AG04450 (cell line): ENCODE measurements around the gene CDH22. TPM values are rescaled to one million over a fixed set of nuclear protein-coding genes. Genes with fewer than 3 reads are reported as not detected.

Experiments used
- CTCF ChIA-PET: fragments of 300-600, 350-600 bp; formaldehyde crosslinking; extraction: SDS; loops from one replicate; lab custom pipeline; 2022; ENCODE audit warnings: antibody characterized with exemption, inconsistent platforms; lab: Charles Lee
- POLR2A ChIA-PET: fragments of 350-600 bp; formaldehyde crosslinking; extraction: SDS; loops from one replicate; lab custom pipeline; 2021; ENCODE audit warnings: antibody characterized with exemption, inconsistent platforms; lab: Yijun Ruan, JAX
- DNase-seq: peaks from one replicate; pipeline ENCODE4 v3.0.0-alpha.2; 2011; ENCODE audit warnings: low read depth, low spot score
- H3K27ac ChIP-seq: one replicate; pipeline ENCODE4 v1.5.1; 2012; ENCODE audit warnings: low read depth, low read length, control low read depth
- H3K27me3 ChIP-seq: one replicate; pipeline ENCODE4 v1.6.0; 2012; ENCODE audit warnings: low read length; ENCODE audit not compliant: control insufficient read depth, insufficient read depth
- H3K4me3 ChIP-seq: 2 replicates; pipeline ENCODE4 v1.5.1; 2011; ENCODE audit warnings: mild to moderate bottlenecking, low read depth, low read length, control low read depth
- H3K9me3 ChIP-seq: 2 replicates; pipeline ENCODE4 v1.5.1; 2012; ENCODE audit warnings: low read length; ENCODE audit not compliant: control insufficient read depth, insufficient read depth
- CTCF ChIP-seq: IDR thresholded peaks from 2 replicates; pipeline ENCODE4 v1.5.1; 2011; ENCODE audit warnings: low read depth, low read length, control low read depth, inconsistent platforms
- polyA plus RNA-seq: library from polyadenylated mRNA; depleted of rRNA; stranded (reverse); fragments of >200 nt; gene quantifications from 2 replicates; pipeline ENCODE4 v1.2.3, GENCODE V29; 2011

The CDH22 gene
- polyA plus RNA-seq, 1 experiment, result not detected

GRCh38 chr20:46252352-46253091, 55.8 kb downstream of the CDH22 start:
- TF ChIP-seq CTCF, result no peak
- no peak for DNase-seq
- Histone ChIP-seq H3K27me3 (peaks cover 31% of the 10 kb centered on the region), H3K27ac (no peak overlapping the region), H3K4me3 (no peak overlapping the region), H3K9me3 (no peaks in the 10 kb centered on the region)
- ChIA-PET CTCF (no interaction called here), POLR2A (no interaction called here)

GRCh38 chr20:46251211-46251673, 57.1 kb downstream of the CDH22 start:
- TF ChIP-seq CTCF, result no peak
- peaks cover 41% of the 10 kb centered on the region for H3K27me3 ChIP-seq
- ChIA-PET POLR2A (no interaction called here), CTCF (no interaction called here)
- DNase-seq, result no peak
- H3K4me3 ChIP-seq, result no peak overlapping the region
- no peaks in the 10 kb centered on the region for H3K9me3 ChIP-seq
- no peak overlapping the region for H3K27ac ChIP-seq

- no peak for TF ChIP-seq CTCF
- CTCF ChIA-PET, result no interaction called here
Observed at GRCh38 chr20:46250772-46251171, 57.5 kb downstream of the CDH22 start.

GRCh38 chr20:46249671-46250070, 58.6 kb downstream of the CDH22 start:
- Histone ChIP-seq H3K4me3 (no peak overlapping the region), H3K27me3 (peaks cover 48% of the 10 kb centered on the region), H3K9me3 (no peaks in the 10 kb centered on the region), H3K27ac (no peak overlapping the region)
- ChIA-PET POLR2A (no interaction called here), CTCF (no interaction called here)
- no peak for TF ChIP-seq CTCF
- DNase-seq, result no peak

More at GRCh38 chr20:46250772-46251171, 57.5 kb downstream of the CDH22 start:
- Histone ChIP-seq H3K9me3 (no peaks in the 10 kb centered on the region), H3K4me3 (no peak overlapping the region), H3K27ac (no peak overlapping the region), H3K27me3 (peaks cover 45% of the 10 kb centered on the region)
- POLR2A ChIA-PET, result no interaction called here
- no peak for DNase-seq

DNA sequence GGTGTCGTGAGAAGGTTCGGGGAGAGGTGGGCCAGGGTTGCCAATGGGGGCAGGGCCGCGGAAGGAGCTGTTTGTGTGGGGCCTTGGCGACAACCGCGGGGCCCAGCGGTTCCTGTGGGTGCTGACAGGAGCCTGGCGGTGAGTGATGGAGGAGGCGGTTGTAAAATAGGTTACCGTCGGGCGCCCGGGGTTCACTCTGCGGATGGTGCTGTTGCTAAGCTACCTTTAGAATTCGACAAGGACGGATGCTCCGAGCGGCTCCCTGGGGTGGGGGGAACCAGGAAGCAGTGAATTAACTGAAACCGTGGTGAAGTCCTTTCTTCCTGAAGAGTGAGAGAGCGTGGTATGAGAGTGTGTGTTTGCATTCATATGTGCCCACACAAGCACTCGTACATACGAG, 61.7 kb downstream of the CDH22 start:
- H3K27ac ChIP-seq, result no peak overlapping the region
- DNase-seq, result no peak
- no peaks in the 10 kb centered on the region for H3K9me3 ChIP-seq
- CTCF ChIA-PET, result no interaction called here
- TF ChIP-seq CTCF, result no peak
- POLR2A ChIA-PET, result no interaction called here
- peaks cover 37% of the 10 kb centered on the region for H3K27me3 ChIP-seq
- H3K4me3 ChIP-seq, result no peak overlapping the region
